Measurements from ENCODE around the gene DPYSL3.

Gene DPYSL3

GRCh38 chr5:147458581-147458980, 51.3 kb downstream of the DPYSL3 start:
- no peaks in the 10 kb centered on the region for H3K9me3 ChIP-seq (ENCODE audit: control insufficient read depth, low read length)
- H3K36me3 ChIP-seq (ENCODE audit: control insufficient read depth, insufficient read depth, low read length): no peaks in the 10 kb centered on the region
- no peak for DNase-seq
- H3K27me3 ChIP-seq (replicated peaks; ENCODE audit: control insufficient read depth, insufficient read depth, low read length, poor library complexity, severe bottlenecking): peaks cover 4% of the 10 kb centered on the region
- no peak overlapping the region for H3K27ac ChIP-seq (ENCODE audit: insufficient read depth, low read length, poor library complexity, severe bottlenecking)
- H3K4me3 ChIP-seq (ENCODE audit: insufficient read depth, low read depth, low read length, poor library complexity, severe bottlenecking): no peak overlapping the region
- no peaks in the 10 kb centered on the region for H3K4me1 ChIP-seq (ENCODE audit: control insufficient read depth, insufficient read depth, low read length, poor library complexity, severe bottlenecking)

DNA sequence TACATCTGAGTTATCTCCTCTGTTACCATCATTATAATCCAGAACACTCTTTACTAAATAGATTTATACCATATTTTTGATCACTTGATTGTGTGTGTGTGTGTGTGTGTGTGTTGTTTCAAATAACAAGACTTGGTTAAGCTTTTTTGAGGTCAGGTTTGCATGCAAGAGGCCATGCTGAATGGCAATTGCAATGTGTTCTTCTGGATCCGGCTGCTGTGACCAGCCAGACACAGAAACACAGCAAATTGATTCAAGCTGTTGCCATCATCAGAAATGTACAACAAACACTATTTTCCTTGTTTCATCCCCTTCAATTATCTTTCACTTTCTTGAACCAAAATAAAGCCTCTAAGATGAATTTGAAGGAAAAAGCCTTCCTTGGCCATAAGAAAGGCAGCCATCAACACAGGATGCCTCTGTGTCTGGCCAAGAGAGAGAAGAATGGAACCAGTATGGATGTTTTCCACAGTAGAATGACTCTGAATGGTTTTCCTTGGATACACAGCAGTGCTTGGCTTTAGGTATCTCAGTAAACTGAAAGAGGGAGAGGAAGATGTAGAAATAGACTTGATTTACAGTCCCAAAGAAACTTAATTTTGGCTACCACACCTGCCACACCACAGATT, 53.9 kb downstream of the DPYSL3 start:
- H3K27ac ChIP-seq (ENCODE audit: insufficient read depth, low read length, poor library complexity, severe bottlenecking): no peak overlapping the region
- no peak overlapping the region for H3K4me3 ChIP-seq (ENCODE audit: insufficient read depth, low read depth, low read length, poor library complexity, severe bottlenecking)

GRCh38 chr5:147454996-147455677, 54.7 kb downstream of the DPYSL3 start:
- Histone ChIP-seq H3K4me1 (ENCODE audit: control insufficient read depth, insufficient read depth, low read length, poor library complexity, severe bottlenecking) (peaks cover 8% of the 10 kb centered on the region), H3K9me3 (ENCODE audit: control insufficient read depth, low read length) (no peaks in the 10 kb centered on the region), H3K27me3 (replicated peaks; ENCODE audit: control insufficient read depth, insufficient read depth, low read length, poor library complexity, severe bottlenecking) (peaks cover 17% of the 10 kb centered on the region), H3K36me3 (ENCODE audit: control insufficient read depth, insufficient read depth, low read length) (no peaks in the 10 kb centered on the region), H3K27ac (ENCODE audit: insufficient read depth, low read length, poor library complexity, severe bottlenecking) (no peak overlapping the region), H3K4me3 (ENCODE audit: insufficient read depth, low read depth, low read length, poor library complexity, severe bottlenecking) (no peak overlapping the region)
- DNase-seq: no peak

More for the DNA sequence above, 53.9 kb downstream of the DPYSL3 start:
- Histone ChIP-seq H3K9me3 (ENCODE audit: control insufficient read depth, low read length) (no peaks in the 10 kb centered on the region), H3K4me1 (ENCODE audit: control insufficient read depth, insufficient read depth, low read length, poor library complexity, severe bottlenecking) (peaks cover 8% of the 10 kb centered on the region), H3K36me3 (ENCODE audit: control insufficient read depth, insufficient read depth, low read length) (no peaks in the 10 kb centered on the region), H3K27me3 (replicated peaks; ENCODE audit: control insufficient read depth, insufficient read depth, low read length, poor library complexity, severe bottlenecking) (peaks cover 16% of the 10 kb centered on the region)
- DNase-seq: no peak

DNA sequence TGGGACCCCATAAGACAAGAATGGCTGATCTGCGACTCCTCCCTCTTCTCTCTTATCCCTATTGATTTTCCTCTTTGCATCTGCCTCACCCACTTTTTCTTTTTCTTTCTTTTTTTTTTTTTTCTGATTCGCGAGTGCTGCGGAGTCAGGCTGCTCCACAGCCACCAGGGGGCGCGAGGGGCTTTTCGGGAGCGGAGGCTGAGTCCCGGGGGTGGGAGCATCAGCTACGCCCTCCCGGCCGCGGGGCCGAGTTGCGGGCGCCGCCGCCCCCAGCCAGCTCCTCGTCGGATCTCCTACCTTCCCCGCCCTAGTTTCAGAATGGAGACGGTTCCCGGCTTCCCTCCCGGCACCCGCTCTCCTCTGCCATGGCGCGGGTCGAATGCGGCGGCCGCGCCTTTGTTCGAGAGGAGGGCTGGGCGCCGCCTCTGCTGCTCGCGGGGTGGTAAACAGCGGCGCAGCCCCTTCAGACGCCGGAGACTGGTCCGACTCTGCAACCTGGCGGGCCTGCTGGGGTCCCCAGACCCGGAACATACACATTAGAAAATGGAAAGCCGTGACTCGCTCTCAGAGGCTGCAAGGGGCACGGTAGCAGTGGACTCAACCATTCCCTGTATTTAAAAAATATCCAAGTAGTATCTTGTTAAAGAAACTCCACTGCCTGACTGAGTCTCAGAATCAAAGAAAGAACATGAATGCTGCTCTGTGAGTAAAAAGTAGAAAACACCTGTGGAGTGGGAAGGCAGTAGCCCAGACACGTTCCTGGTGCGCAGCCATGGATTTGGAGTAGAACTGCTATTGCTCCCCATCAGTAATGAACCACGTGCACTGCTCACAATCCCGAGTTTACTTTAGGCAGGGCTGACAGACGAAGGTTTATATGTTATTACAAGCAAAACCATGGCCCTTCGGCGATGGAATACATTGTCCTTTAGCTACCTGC, 55.7 kb downstream of the DPYSL3 start:
- Histone ChIP-seq H3K27me3 (replicated peaks; ENCODE audit: control insufficient read depth, insufficient read depth, low read length, poor library complexity, severe bottlenecking) (peaks cover 17% of the 10 kb centered on the region), H3K4me1 (ENCODE audit: control insufficient read depth, insufficient read depth, low read length, poor library complexity, severe bottlenecking) (peaks cover 8% of the 10 kb centered on the region), H3K4me3 (ENCODE audit: insufficient read depth, low read depth, low read length, poor library complexity, severe bottlenecking) (peak overlapping the region; percentile 63), H3K27ac (ENCODE audit: insufficient read depth, low read length, poor library complexity, severe bottlenecking) (no peak overlapping the region), H3K9me3 (ENCODE audit: control insufficient read depth, low read length) (no peaks in the 10 kb centered on the region), H3K36me3 (ENCODE audit: control insufficient read depth, insufficient read depth, low read length) (no peaks in the 10 kb centered on the region)
- DNase-seq: peak; percentile 11 to 27 (median 14)

- no peak overlapping the region for H3K4me3 ChIP-seq (ENCODE audit: insufficient read depth, low read depth, low read length, poor library complexity, severe bottlenecking)
- no peaks in the 10 kb centered on the region for H3K9me3 ChIP-seq (ENCODE audit: control insufficient read depth, low read length)
- no peak for DNase-seq
- H3K4me1 ChIP-seq (ENCODE audit: control insufficient read depth, insufficient read depth, low read length, poor library complexity, severe bottlenecking): peaks cover 8% of the 10 kb centered on the region
- no peaks in the 10 kb centered on the region for H3K36me3 ChIP-seq (ENCODE audit: control insufficient read depth, insufficient read depth, low read length)
- peaks cover 17% of the 10 kb centered on the region for H3K27me3 ChIP-seq (replicated peaks; ENCODE audit: control insufficient read depth, insufficient read depth, low read length, poor library complexity, severe bottlenecking)
- H3K27ac ChIP-seq (ENCODE audit: insufficient read depth, low read length, poor library complexity, severe bottlenecking): no peak overlapping the region
Measured at GRCh38 chr5:147452165-147452811, 57.6 kb downstream of the DPYSL3 start.

DNA sequence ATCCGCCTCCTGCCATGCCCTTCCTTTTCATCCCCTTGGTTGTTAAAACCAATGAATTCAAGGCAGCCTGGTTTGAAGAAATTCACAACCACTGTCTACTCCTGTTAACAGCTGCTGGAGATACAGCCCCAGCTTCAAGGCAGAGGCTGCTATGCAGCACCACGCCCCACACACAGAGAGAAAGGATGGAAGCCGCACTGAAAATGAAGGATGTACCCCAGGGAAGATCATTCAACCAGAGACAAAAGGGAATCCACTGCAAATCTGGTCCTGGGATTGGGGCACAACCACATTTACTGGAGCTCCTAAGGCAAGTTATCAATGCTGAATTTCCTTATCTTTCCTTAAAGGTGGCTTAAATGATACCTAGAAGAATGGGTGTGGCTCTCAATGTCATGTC, 58.7 kb downstream of the DPYSL3 start:
- H3K4me3 ChIP-seq (ENCODE audit: insufficient read depth, low read depth, low read length, poor library complexity, severe bottlenecking): no peak overlapping the region

GRCh38 chr5:147450606-147451005, 59.3 kb downstream of the DPYSL3 start:
- Histone ChIP-seq H3K4me3 (ENCODE audit: insufficient read depth, low read depth, low read length, poor library complexity, severe bottlenecking) (no peak overlapping the region), H3K9me3 (ENCODE audit: control insufficient read depth, low read length) (no peaks in the 10 kb centered on the region), H3K27me3 (replicated peaks; ENCODE audit: control insufficient read depth, insufficient read depth, low read length, poor library complexity, severe bottlenecking) (peaks cover 17% of the 10 kb centered on the region), H3K4me1 (ENCODE audit: control insufficient read depth, insufficient read depth, low read length, poor library complexity, severe bottlenecking) (peaks cover 8% of the 10 kb centered on the region), H3K27ac (ENCODE audit: insufficient read depth, low read length, poor library complexity, severe bottlenecking) (no peak overlapping the region), H3K36me3 (ENCODE audit: control insufficient read depth, insufficient read depth, low read length) (no peaks in the 10 kb centered on the region)
- no peak for DNase-seq

More for the DNA sequence above, 58.7 kb downstream of the DPYSL3 start:
- Histone ChIP-seq H3K4me1 (ENCODE audit: control insufficient read depth, insufficient read depth, low read length, poor library complexity, severe bottlenecking) (peaks cover 8% of the 10 kb centered on the region), H3K36me3 (ENCODE audit: control insufficient read depth, insufficient read depth, low read length) (no peaks in the 10 kb centered on the region), H3K27me3 (replicated peaks; ENCODE audit: control insufficient read depth, insufficient read depth, low read length, poor library complexity, severe bottlenecking) (peaks cover 17% of the 10 kb centered on the region), H3K9me3 (ENCODE audit: control insufficient read depth, low read length) (no peaks in the 10 kb centered on the region), H3K27ac (ENCODE audit: insufficient read depth, low read length, poor library complexity, severe bottlenecking) (no peak overlapping the region)
- DNase-seq: no peak

GRCh38 chr5:147448766-147449165, 61.1 kb downstream of the DPYSL3 start:
- peaks cover 8% of the 10 kb centered on the region for H3K4me1 ChIP-seq (ENCODE audit: control insufficient read depth, insufficient read depth, low read length, poor library complexity, severe bottlenecking)
- H3K9me3 ChIP-seq (ENCODE audit: control insufficient read depth, low read length): no peaks in the 10 kb centered on the region
- no peaks in the 10 kb centered on the region for H3K36me3 ChIP-seq (ENCODE audit: control insufficient read depth, insufficient read depth, low read length)
- H3K4me3 ChIP-seq (ENCODE audit: insufficient read depth, low read depth, low read length, poor library complexity, severe bottlenecking): no peak overlapping the region
- no peak overlapping the region for H3K27ac ChIP-seq (ENCODE audit: insufficient read depth, low read length, poor library complexity, severe bottlenecking)
- no peak for DNase-seq
- peaks cover 15% of the 10 kb centered on the region for H3K27me3 ChIP-seq (replicated peaks; ENCODE audit: control insufficient read depth, insufficient read depth, low read length, poor library complexity, severe bottlenecking)

DNA sequence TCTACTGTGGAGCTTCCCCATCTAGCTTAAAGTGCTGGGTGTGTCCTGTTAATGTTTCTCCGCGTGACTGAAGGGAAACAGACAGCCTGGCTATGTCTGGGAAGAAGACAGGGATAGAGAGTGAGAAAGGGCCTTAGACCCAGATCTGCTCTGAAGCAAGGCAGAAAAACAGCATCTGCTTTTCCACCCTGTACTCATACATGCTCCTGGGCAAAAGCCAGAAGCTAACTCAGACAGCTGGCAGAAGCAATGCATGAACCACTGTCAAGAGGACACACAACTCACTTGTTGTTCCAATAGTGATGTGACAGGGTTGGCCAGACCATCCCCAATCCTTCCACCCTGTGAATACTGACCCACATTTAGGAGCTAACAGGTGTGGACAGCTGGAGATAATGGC, 63.3 kb downstream of the DPYSL3 start:
- no peaks in the 10 kb centered on the region for H3K9me3 ChIP-seq (ENCODE audit: control insufficient read depth, low read length)
- no peak for DNase-seq
- H3K36me3 ChIP-seq (ENCODE audit: control insufficient read depth, insufficient read depth, low read length): no peaks in the 10 kb centered on the region
- no peak overlapping the region for H3K4me3 ChIP-seq (ENCODE audit: insufficient read depth, low read depth, low read length, poor library complexity, severe bottlenecking)
- no peaks in the 10 kb centered on the region for H3K4me1 ChIP-seq (ENCODE audit: control insufficient read depth, insufficient read depth, low read length, poor library complexity, severe bottlenecking)
- H3K27me3 ChIP-seq (replicated peaks; ENCODE audit: control insufficient read depth, insufficient read depth, low read length, poor library complexity, severe bottlenecking): peaks cover 5% of the 10 kb centered on the region
- no peak overlapping the region for H3K27ac ChIP-seq (ENCODE audit: insufficient read depth, low read length, poor library complexity, severe bottlenecking)

Measured in effector memory CD4-positive, alpha-beta T cell (primary cell).